Astrocyte (in vitro differentiated cells and primary cell): ENCODE data around the gene KLHL10. TPM values are rescaled to one million over a fixed set of nuclear protein-coding genes. Genes with fewer than 3 reads are reported as not detected.

Experiments used
- DNase-seq: peaks from one replicate; pipeline ENCODE4 v3.0.0-alpha.2; 2010; ENCODE audit warnings: low read depth
- FAIRE-seq: peaks from 2 replicates; lab custom pipeline; 2011; peaks lifted over from hg19 to GRCh38; lab: Jason Lieb, UNC
- H2AFZ ChIP-seq: 2 replicates; pipeline ENCODE4 v1.6.0; 2012; ENCODE audit warnings: low read depth, low read length, inconsistent platforms
- H3K27ac ChIP-seq: 2 replicates; pipeline ENCODE4 v1.5.1; 2011; ENCODE audit warnings: low read depth, low read length, inconsistent platforms
- H3K27me3 ChIP-seq: 2 replicates; pipeline ENCODE4 v1.6.0; 2011; ENCODE audit warnings: low read length, inconsistent platforms; ENCODE audit not compliant: insufficient read depth
- H3K36me3 ChIP-seq: 2 replicates; pipeline ENCODE4 v1.5.1; 2011; ENCODE audit warnings: low read length, inconsistent platforms; ENCODE audit not compliant: insufficient read depth
- H3K4me1 ChIP-seq: 2 replicates; pipeline ENCODE4 v1.5.1; 2011; ENCODE audit warnings: low read length, inconsistent platforms; ENCODE audit not compliant: insufficient read depth
- H3K4me2 ChIP-seq: 2 replicates; pipeline ENCODE4 v1.6.0; 2012; ENCODE audit warnings: low read length, inconsistent platforms
- H3K4me3 ChIP-seq: 2 replicates; pipeline ENCODE4 v1.5.1; 2011; ENCODE audit warnings: low read depth, mild to moderate bottlenecking, low read length, inconsistent platforms; ENCODE audit not compliant: insufficient read depth
- H3K79me2 ChIP-seq: 2 replicates; pipeline ENCODE4 v1.6.0; 2012; ENCODE audit warnings: mild to moderate bottlenecking, low read length, inconsistent platforms; ENCODE audit not compliant: insufficient read depth
- H3K9ac ChIP-seq: 2 replicates; pipeline ENCODE4 v1.6.0; 2012; ENCODE audit warnings: mild to moderate bottlenecking, low read length, inconsistent platforms
- H3K9me3 ChIP-seq: 2 replicates; pipeline ENCODE4 v1.5.1; 2012; ENCODE audit warnings: low read depth, mild to moderate bottlenecking, low read length, inconsistent platforms; ENCODE audit not compliant: insufficient read depth
- H4K20me1 ChIP-seq: 2 replicates; pipeline ENCODE4 v1.6.0; 2012; ENCODE audit warnings: low read length, inconsistent platforms; ENCODE audit not compliant: insufficient read depth
- H3K27ac Mint-ChIP-seq: one replicate; pipeline ENCODE4 v1.8.0; 2021; ENCODE audit warnings: mild to moderate bottlenecking, mixed read lengths; ENCODE audit not compliant: unreplicated experiment
- H3K27me3 Mint-ChIP-seq: one replicate; pipeline ENCODE4 v1.8.0; 2021; ENCODE audit warnings: low read depth, mixed read lengths; ENCODE audit not compliant: unreplicated experiment
- H3K36me3 Mint-ChIP-seq: one replicate; pipeline ENCODE4 v1.8.0; 2021; ENCODE audit warnings: low read depth, mixed read lengths; ENCODE audit not compliant: unreplicated experiment
- H3K4me1 Mint-ChIP-seq: one replicate; pipeline ENCODE4 v1.8.0; 2021; ENCODE audit warnings: low read depth, mixed read lengths; ENCODE audit not compliant: unreplicated experiment
- H3K4me3 Mint-ChIP-seq: one replicate; pipeline ENCODE4 v1.8.0; 2021; ENCODE audit warnings: mild to moderate bottlenecking, moderate library complexity, mixed read lengths; ENCODE audit not compliant: unreplicated experiment
- H3K9me3 Mint-ChIP-seq: one replicate; pipeline ENCODE4 v1.8.0; 2021; ENCODE audit warnings: mild to moderate bottlenecking, mixed read lengths; ENCODE audit not compliant: unreplicated experiment
- CTCF ChIP-seq: IDR thresholded peaks from 2 replicates; pipeline ENCODE4 v1.5.1; 2011; ENCODE audit warnings: low read depth, mild to moderate bottlenecking, inconsistent platforms, low read length, moderate library complexity; ENCODE audit not compliant: insufficient read depth
- EZH2 ChIP-seq: IDR thresholded peaks from 2 replicates; pipeline ENCODE4 v1.6.1; 2012; ENCODE audit warnings: mild to moderate bottlenecking, low read length, inconsistent platforms; ENCODE audit not compliant: insufficient read depth
- total RNA-seq: library from RNA; stranded (reverse); gene quantifications from 2 replicates; pipeline ENCODE4 v1.2.1, GENCODE V29; 2021

KLHL10 gene
- total RNA-seq, 1 donor from 2014 or later = not detected

- H2AFZ ChIP-seq = no peak overlapping the region
- no peaks in the 10 kb centered on the region for H3K27me3 Mint-ChIP-seq
- no peak for DNase-seq
- peaks cover 24% of the 10 kb centered on the region for H4K20me1 ChIP-seq
- no peak overlapping the region for H3K27ac Mint-ChIP-seq
- peaks cover 10% of the 10 kb centered on the region for H3K36me3 ChIP-seq
- H3K9me3 ChIP-seq = no peaks in the 10 kb centered on the region
- H3K79me2 ChIP-seq = peaks cover 5% of the 10 kb centered on the region
- peaks cover 11% of the 10 kb centered on the region for H3K36me3 Mint-ChIP-seq
- H3K4me1 ChIP-seq = peaks cover 10% of the 10 kb centered on the region
- H3K4me3 ChIP-seq = no peak overlapping the region
- no peak for FAIRE-seq
- no peaks in the 10 kb centered on the region for H3K9me3 Mint-ChIP-seq
- H3K4me1 Mint-ChIP-seq = peaks cover 14% of the 10 kb centered on the region
- no peak overlapping the region for H3K27ac ChIP-seq
- H3K9ac ChIP-seq = no peak overlapping the region
- H3K27me3 ChIP-seq = no peaks in the 10 kb centered on the region
- no peak overlapping the region for H3K4me2 ChIP-seq
- no peak overlapping the region for H3K4me3 Mint-ChIP-seq
- TF ChIP-seq CTCF (no peak), EZH2 (no peak)
These were observed 34.3 kb upstream of the KLHL10 start for GRCh38 chr17:41803049-41804020.

GRCh38 chr17:41806685-41807445 lies 30.8 kb upstream of the KLHL10 start:
- no peak for DNase-seq
- H3K9ac ChIP-seq = no peak overlapping the region
- Mint-ChIP-seq H3K36me3 (peaks cover 14% of the 10 kb centered on the region), H3K27ac (no peak overlapping the region), H3K27me3 (no peaks in the 10 kb centered on the region), H3K4me3 (no peak overlapping the region), H3K9me3 (no peaks in the 10 kb centered on the region), H3K4me1 (peaks cover 12% of the 10 kb centered on the region)
- no peak overlapping the region for H2AFZ ChIP-seq
- no peaks in the 10 kb centered on the region for H3K27me3 ChIP-seq
- no peak overlapping the region for H3K4me3 ChIP-seq
- H3K79me2 ChIP-seq = peaks cover 32% of the 10 kb centered on the region
- H3K4me2 ChIP-seq = no peak overlapping the region
- TF ChIP-seq EZH2 (no peak), CTCF (no peak)
- no peak overlapping the region for H3K27ac ChIP-seq
- peaks cover 48% of the 10 kb centered on the region for H4K20me1 ChIP-seq
- H3K36me3 ChIP-seq = peaks cover 10% of the 10 kb centered on the region
- no peak for FAIRE-seq
- H3K4me1 ChIP-seq = peaks cover 14% of the 10 kb centered on the region
- H3K9me3 ChIP-seq = no peaks in the 10 kb centered on the region
